Neural cell (in vitro differentiated cells): ENCODE data around the gene FAM168A. TPM values are rescaled to one million over a fixed set of nuclear protein-coding genes. Genes with fewer than 3 reads are reported as not detected.

ENCODE experiments used
- H2AFZ ChIP-seq: fragments of 200-600, 300-800 bp; sonication (generic), shearing (Covaris generic); 2 replicates; pipeline ENCODE4 v1.6.0; 2014; ENCODE audit warnings: low read depth, mild to moderate bottlenecking, antibody characterized with exemption, low read length, moderate library complexity
- H3F3A ChIP-seq: fragments of 200-600 bp; shearing (Covaris generic); 2 replicates; pipeline ENCODE4 v1.6.1; 2016; ENCODE audit warnings: mild to moderate bottlenecking, moderate library complexity, mixed read lengths, antibody characterized with exemption, low read length; ENCODE audit not compliant: insufficient read depth, poor library complexity, severe bottlenecking
- H3K27ac ChIP-seq: fragments of 200-600, 300-800 bp; sonication (generic), shearing (Covaris generic); 2 replicates; pipeline ENCODE4 v1.5.1; 2014; ENCODE audit warnings: mild to moderate bottlenecking, low read length, moderate library complexity
- H3K27me3 ChIP-seq: fragments of 300-800, 200-600 bp; sonication (generic), shearing (Covaris generic); 2 replicates; pipeline ENCODE4 v1.6.0; 2014; ENCODE audit warnings: mild to moderate bottlenecking, low read depth, low read length, moderate library complexity; ENCODE audit not compliant: insufficient read depth
- H3K36me3 ChIP-seq: fragments of 300-800, 200-600 bp; sonication (generic), shearing (Covaris generic); 2 replicates; pipeline ENCODE4 v1.5.1; 2014; ENCODE audit warnings: mild to moderate bottlenecking, antibody characterized with exemption, low read length, moderate library complexity; ENCODE audit not compliant: insufficient read depth
- H3K4me2 ChIP-seq: fragments of 300-800, 200-600 bp; sonication (generic), shearing (Covaris generic); 2 replicates; pipeline ENCODE4 v1.6.0; 2014; ENCODE audit warnings: mild to moderate bottlenecking, low read length
- H3K4me3 ChIP-seq: fragments of 300-800, 200-600 bp; sonication (generic), shearing (Covaris generic); 2 replicates; pipeline ENCODE4 v1.5.1; 2014; ENCODE audit warnings: mild to moderate bottlenecking, low read length, moderate library complexity
- H3K79me2 ChIP-seq: fragments of 200-600 bp; shearing (Covaris generic); replicated peaks from 2 replicates; pipeline ENCODE4 v1.6.0; 2014; ENCODE audit warnings: mild to moderate bottlenecking, low read length, moderate library complexity; ENCODE audit not compliant: insufficient read depth
- H3K9ac ChIP-seq: fragments of 300-800, 200-600 bp; sonication (generic), shearing (Covaris generic); 2 replicates; pipeline ENCODE4 v1.6.1; 2016; ENCODE audit warnings: mild to moderate bottlenecking, low read length, mixed read lengths
- H3K9me2 ChIP-seq: fragments of 200-600 bp; shearing (Covaris generic); 2 replicates; pipeline ENCODE4 v1.6.1; 2016; ENCODE audit warnings: mild to moderate bottlenecking, low read length, mixed read lengths; ENCODE audit not compliant: insufficient read depth
- H3K9me3 ChIP-seq: fragments of 200-600, 300-800 bp; sonication (generic), shearing (Covaris generic); 2 replicates; pipeline ENCODE4 v1.6.1; 2016; ENCODE audit warnings: mild to moderate bottlenecking, mixed run types, low read length, moderate library complexity, mixed read lengths
- H4K20me1 ChIP-seq: fragments of 200-600 bp; shearing (Covaris generic); 2 replicates; pipeline ENCODE4 v1.6.1; 2016; ENCODE audit warnings: mild to moderate bottlenecking, mixed run types; ENCODE audit not compliant: insufficient read depth
- EP300 ChIP-seq: fragments of 450-650 bp; conservative IDR thresholded peaks from 2 replicates; pipeline ENCODE4 v1.6.1; 2014; ENCODE audit warnings: antibody characterized with exemption, mild to moderate bottlenecking, moderate library complexity; ENCODE audit not compliant: poor library complexity, severe bottlenecking
- EZH2 ChIP-seq: fragments of 200-600, 300-800 bp; shearing (Covaris generic), sonication (generic); IDR thresholded peaks from 2 replicates; pipeline ENCODE4 v1.6.1; 2014; ENCODE audit warnings: antibody characterized with exemption, low read length, borderline replicate concordance, mild to moderate bottlenecking; ENCODE audit not compliant: insufficient read depth, poor library complexity, severe bottlenecking
- MXI1 ChIP-seq: fragments of 450-650 bp; conservative IDR thresholded peaks from 2 replicates; pipeline ENCODE4 v1.6.1; 2014; ENCODE audit warnings: antibody characterized with exemption, mild to moderate bottlenecking; ENCODE audit not compliant: poor library complexity, severe bottlenecking
- POLR2AphosphoS5 ChIP-seq: IDR thresholded peaks from 2 replicates; pipeline ENCODE4 v1.6.1; 2012
- RAD21 ChIP-seq: fragments of 450-650 bp; conservative IDR thresholded peaks from 2 replicates; pipeline ENCODE4 v1.6.1; 2014; ENCODE audit warnings: antibody characterized with exemption, mild to moderate bottlenecking, moderate library complexity
- REST ChIP-seq: IDR thresholded peaks from 2 replicates; pipeline ENCODE4 v1.6.1; 2012; ENCODE audit warnings: borderline replicate concordance
- SMC3 ChIP-seq: fragments of 450-650 bp; conservative IDR thresholded peaks from 2 replicates; pipeline ENCODE4 v1.6.1; 2014; ENCODE audit warnings: antibody characterized with exemption, mild to moderate bottlenecking, moderate library complexity; ENCODE audit not compliant: poor library complexity
- TAF1 ChIP-seq: IDR thresholded peaks from 2 replicates; pipeline ENCODE4 v1.6.1; 2012; ENCODE audit warnings: low read depth
- polyA plus RNA-seq: library from polyadenylated mRNA; depleted of rRNA; stranded (reverse); fragments of >200 nt; gene quantifications from 2 replicates; pipeline ENCODE4 v1.2.3, GENCODE V29; 2014

FAM168A gene
- polyA plus RNA-seq, 1 donor from 2014 or later: 67.3 TPM

GRCh38 chr11:73564903-73565302 lies 33.0 kb downstream of the FAM168A start:
- TF ChIP-seq SMC3 (no peak), MXI1 (no peak), RAD21 (no peak), POLR2AphosphoS5 (no peak), EP300 (no peak), REST (no peak), TAF1 (no peak)
- Histone ChIP-seq H3F3A (no peaks in the 10 kb centered on the region), H3K79me2 (peaks cover 31% of the 10 kb centered on the region)

GRCh38 chr11:73563539-73564200 lies 34.2 kb downstream of the FAM168A start:
- no peak overlapping the region for H3K27ac ChIP-seq

More at GRCh38 chr11:73564903-73565302, 33.0 kb downstream of the FAM168A start:
- H3K4me3 ChIP-seq: no peak overlapping the region
- no peak overlapping the region for H2AFZ ChIP-seq
- H3K9ac ChIP-seq: no peak overlapping the region
- no peak overlapping the region for H3K4me2 ChIP-seq
- H3K9me3 ChIP-seq: no peaks in the 10 kb centered on the region
- H3K27ac ChIP-seq: no peak overlapping the region
- no peaks in the 10 kb centered on the region for H3K27me3 ChIP-seq
- H4K20me1 ChIP-seq: no peaks in the 10 kb centered on the region
- no peaks in the 10 kb centered on the region for H3K36me3 ChIP-seq
- no peaks in the 10 kb centered on the region for H3K9me2 ChIP-seq

More at GRCh38 chr11:73563539-73564200, 34.2 kb downstream of the FAM168A start:
- H3K4me2 ChIP-seq: no peak overlapping the region
- no peaks in the 10 kb centered on the region for H3F3A ChIP-seq
- TF ChIP-seq TAF1: no peak
- no peak for TF ChIP-seq SMC3
- TF ChIP-seq EZH2: no peak
- no peak for TF ChIP-seq EP300
- no peak for TF ChIP-seq REST
- no peak overlapping the region for H2AFZ ChIP-seq
- H3K9me2 ChIP-seq: no peaks in the 10 kb centered on the region
- no peaks in the 10 kb centered on the region for H3K9me3 ChIP-seq
- no peaks in the 10 kb centered on the region for H4K20me1 ChIP-seq
- peaks cover 29% of the 10 kb centered on the region for H3K79me2 ChIP-seq
- H3K27me3 ChIP-seq: no peaks in the 10 kb centered on the region
- no peak overlapping the region for H3K9ac ChIP-seq
- H3K4me3 ChIP-seq: no peak overlapping the region
- no peaks in the 10 kb centered on the region for H3K36me3 ChIP-seq
